Ascending aorta (tissue), 2 donors: Measurements from ENCODE around the gene ETFB. TPM values are rescaled to one million over a fixed set of nuclear protein-coding genes. Genes with fewer than 3 reads are reported as not detected.

ENCODE experiments used
- DNase-seq, 2 donors: peaks; one replicate each; pipeline ENCODE4 v3.0.0-alpha.2; 2019; ENCODE audit warnings: low spot score in 2 of 2
- H3K27ac ChIP-seq, 2 donors: fragments of 200-600 bp; sonication (generic); one replicate each; pipeline ENCODE4 v1.5.1; 2016 to 2017; ENCODE audit warnings: mild to moderate bottlenecking in 1 of 2
- H3K27me3 ChIP-seq: fragments of 200-600 bp; sonication (generic); one replicate; pipeline ENCODE4 v1.5.1; 2017
- H3K36me3 ChIP-seq, 2 donors: fragments of 200-600 bp; sonication (generic); one replicate each; pipeline ENCODE4 v1.5.1; 2016
- H3K4me1 ChIP-seq, 2 donors: fragments of 200-600 bp; sonication (generic); one replicate each; pipeline ENCODE4 v1.5.1; 2016 to 2017; ENCODE audit warnings: mild to moderate bottlenecking in 1 of 2
- H3K4me3 ChIP-seq, 2 donors: fragments of 200-600 bp; sonication (generic); one replicate each; pipeline ENCODE4 v1.5.1; 2016 to 2017; ENCODE audit warnings: mild to moderate bottlenecking in 1 of 2
- H3K9me3 ChIP-seq, 2 donors: fragments of 200-600 bp; sonication (generic); one replicate each; pipeline ENCODE4 v1.5.1; 2016
- intact Hi-C: fragments of 100-400 bp; cut with DNase I; formaldehyde crosslinking; loops from one replicate; pipeline ENCODE4 v1.15.1; 2023
- total RNA-seq: library from RNA; depleted of rRNA; stranded (reverse); fragments of >200 nt; gene quantifications from one replicate; pipeline ENCODE4 v1.1.0, GENCODE V29; 2016
- TF ChIP-seq, protein P1 (sequence below), 3 experiments: fragments of 200-600 bp in 2 of 3; fragments of 450-650 bp in 1 of 3; sonication (generic) in 2 of 3; IDR thresholded peaks; one replicate each; pipeline ENCODE4 v1.5.1; 2016 to 2019; ENCODE audit warnings: antibody characterized with exemption in 3 of 3, mild to moderate bottlenecking in 1 of 3, moderate library complexity in 1 of 3

The ETFB gene
- total RNA-seq, 1 donor from 2014 or later = 42.5 TPM

DNA sequence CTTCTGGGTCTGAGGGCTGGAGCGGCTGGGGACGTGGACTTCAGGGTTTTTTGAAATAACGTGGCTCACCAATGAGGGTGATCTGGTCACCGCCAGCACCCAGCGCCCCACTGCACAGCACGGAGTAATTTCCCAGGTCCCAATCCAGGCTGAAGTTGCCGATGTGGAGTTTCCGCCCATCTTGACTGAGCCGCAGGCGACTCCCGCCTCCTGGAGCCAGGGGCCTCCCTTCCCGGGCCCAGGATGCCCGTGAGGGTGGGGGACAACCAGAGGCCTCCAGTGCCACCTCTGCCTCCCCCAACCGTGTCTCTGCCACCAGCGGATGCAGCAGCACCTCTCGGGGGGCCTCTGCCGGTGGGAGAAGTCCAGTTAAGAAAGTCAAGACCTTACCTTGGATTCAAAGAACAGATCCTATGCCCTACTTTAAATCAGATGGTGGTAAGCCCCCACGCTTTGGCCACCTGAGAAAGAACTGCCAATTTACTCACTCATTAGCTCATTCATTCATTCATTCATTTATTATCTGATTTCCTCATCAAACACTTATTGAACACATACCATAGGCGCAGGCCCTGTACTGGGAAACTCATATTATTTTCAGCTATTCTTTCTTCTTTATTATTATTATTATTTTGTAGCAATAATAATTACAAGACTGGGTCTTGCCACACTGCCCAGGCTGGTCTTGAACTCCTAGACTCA, 28.2 kb downstream of the ETFB start:
- H3K4me1 ChIP-seq = peaks cover 0 to 4% of the 10 kb centered on the region in 2 donors
- no peak for DNase-seq
- intact Hi-C loops = loop anchor here (1.0 to 2.0 kb wide), 4 partner anchors 101 to 439 kb away; no protein-coding TSS in a partner anchor

DNA sequence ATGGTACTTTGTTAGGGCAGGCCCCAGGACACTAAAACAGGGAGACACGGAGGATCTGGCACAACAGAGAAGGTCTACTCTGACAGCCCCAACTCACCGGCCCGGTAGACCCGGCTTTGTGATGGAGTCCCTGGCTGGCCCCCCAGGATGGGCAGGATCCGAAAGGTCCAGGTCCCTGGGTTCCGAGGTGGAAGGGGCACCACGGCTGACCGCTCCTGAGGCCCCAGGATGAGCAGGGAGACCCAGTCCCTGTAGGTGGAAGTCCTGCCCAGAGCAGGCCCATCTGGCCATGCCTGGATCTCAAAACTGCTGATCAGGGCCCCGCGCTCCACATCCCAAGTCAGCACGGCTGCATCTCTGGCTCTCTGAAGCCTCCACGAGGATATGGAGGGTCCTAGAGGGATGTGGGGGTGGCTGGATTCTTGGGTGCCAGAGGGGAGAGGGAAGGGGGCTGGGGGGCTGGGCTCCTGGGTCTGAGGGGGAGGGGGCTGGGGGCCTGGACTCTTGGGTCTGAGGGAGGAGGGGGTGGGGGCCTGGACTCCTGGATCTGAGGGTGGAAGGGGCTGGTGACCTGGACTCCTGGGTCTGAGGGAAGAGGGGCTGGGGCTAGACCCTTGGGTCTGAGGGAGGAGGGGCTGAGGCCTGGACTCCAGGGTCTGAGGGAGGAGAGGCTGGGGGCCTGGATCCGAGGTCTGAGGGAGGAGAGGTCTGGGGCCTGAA, 28.9 kb downstream of the ETFB start:
- H3K27ac ChIP-seq = no peak overlapping the region
- no peaks in the 10 kb centered on the region for H3K27me3 ChIP-seq
- no peak for DNase-seq
- TF ChIP-seq, protein P1, sequence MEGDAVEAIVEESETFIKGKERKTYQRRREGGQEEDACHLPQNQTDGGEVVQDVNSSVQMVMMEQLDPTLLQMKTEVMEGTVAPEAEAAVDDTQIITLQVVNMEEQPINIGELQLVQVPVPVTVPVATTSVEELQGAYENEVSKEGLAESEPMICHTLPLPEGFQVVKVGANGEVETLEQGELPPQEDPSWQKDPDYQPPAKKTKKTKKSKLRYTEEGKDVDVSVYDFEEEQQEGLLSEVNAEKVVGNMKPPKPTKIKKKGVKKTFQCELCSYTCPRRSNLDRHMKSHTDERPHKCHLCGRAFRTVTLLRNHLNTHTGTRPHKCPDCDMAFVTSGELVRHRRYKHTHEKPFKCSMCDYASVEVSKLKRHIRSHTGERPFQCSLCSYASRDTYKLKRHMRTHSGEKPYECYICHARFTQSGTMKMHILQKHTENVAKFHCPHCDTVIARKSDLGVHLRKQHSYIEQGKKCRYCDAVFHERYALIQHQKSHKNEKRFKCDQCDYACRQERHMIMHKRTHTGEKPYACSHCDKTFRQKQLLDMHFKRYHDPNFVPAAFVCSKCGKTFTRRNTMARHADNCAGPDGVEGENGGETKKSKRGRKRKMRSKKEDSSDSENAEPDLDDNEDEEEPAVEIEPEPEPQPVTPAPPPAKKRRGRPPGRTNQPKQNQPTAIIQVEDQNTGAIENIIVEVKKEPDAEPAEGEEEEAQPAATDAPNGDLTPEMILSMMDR (IDR thresholded peaks at IDR 0.05) = no peak
- H3K4me1 ChIP-seq = peaks cover 0 to 4% of the 10 kb centered on the region in 2 donors
- no peak overlapping the region for H3K4me3 ChIP-seq
- H3K9me3 ChIP-seq = no peaks in the 10 kb centered on the region
- intact Hi-C loops = no loop called here
- no peaks in the 10 kb centered on the region for H3K36me3 ChIP-seq

More for the DNA sequence above, 28.2 kb downstream of the ETFB start:
- H3K9me3 ChIP-seq = no peaks in the 10 kb centered on the region
- no peaks in the 10 kb centered on the region for H3K27me3 ChIP-seq
- H3K36me3 ChIP-seq = no peaks in the 10 kb centered on the region
- H3K27ac ChIP-seq = no peak overlapping the region
- TF ChIP-seq, protein P1 (IDR thresholded peaks at IDR 0.05) = no peak
- peak overlapping the region in 1 of 2 donors; percentile 85 for H3K4me3 ChIP-seq

DNA sequence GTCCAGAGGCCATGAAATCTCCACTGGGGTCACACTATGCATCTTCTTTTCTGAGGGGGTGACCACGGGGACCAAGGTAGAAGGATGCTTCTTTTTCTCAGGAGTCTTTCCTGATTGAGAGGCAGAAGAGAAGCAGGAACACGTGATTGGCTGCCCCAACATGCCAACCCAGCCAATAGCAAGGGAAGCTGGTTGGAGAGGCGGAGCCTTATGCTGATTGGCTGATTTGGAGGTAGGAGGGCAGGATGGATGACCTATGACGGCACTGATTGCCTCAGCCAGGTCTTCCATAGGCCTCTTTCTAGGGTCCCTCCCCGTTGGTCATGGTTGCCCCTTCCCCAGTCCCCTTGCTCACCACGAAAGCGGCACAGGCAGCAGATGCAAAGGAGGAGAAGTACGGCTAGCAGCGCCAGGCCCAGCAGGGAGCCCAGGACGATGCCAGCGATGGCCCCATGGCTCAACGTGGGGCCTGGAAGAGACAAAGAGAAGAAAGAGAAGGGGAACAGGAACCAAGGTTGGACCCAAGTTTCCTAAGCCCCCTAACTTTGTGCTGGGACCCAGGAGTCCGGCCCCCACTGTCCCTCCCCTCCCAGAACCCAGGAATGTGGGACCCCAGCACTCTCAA, 32.2 kb downstream of the ETFB start:
- intact Hi-C loops = no loop called here
- DNase-seq = no peak
- no peaks in the 10 kb centered on the region for H3K9me3 ChIP-seq
- TF ChIP-seq, protein P1 (IDR thresholded peaks at IDR 0.05) = no peak
- H3K4me1 ChIP-seq = no peaks in the 10 kb centered on the region
- H3K27ac ChIP-seq = no peak overlapping the region
- H3K36me3 ChIP-seq = no peaks in the 10 kb centered on the region
- H3K27me3 ChIP-seq = no peaks in the 10 kb centered on the region
- no peak overlapping the region for H3K4me3 ChIP-seq

DNA sequence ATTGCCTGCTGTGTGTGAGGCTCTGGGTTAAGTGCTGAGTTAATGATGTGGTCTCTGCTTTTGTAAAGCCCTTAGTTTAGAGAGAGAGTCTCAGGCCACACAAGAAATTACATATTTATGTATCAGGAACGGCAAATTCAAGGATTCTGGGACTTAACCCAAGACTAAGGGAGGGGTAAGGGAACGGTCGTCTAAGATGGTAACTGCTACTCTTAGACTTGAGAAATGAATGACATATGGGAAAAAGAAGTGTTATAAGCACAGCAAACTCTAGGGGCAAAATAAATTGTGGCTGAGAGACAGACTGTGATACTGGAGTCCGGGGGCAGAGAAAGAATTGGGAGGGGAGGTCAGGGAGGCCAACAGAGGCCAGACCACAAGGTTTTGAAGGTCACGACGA, 34.5 kb downstream of the ETFB start:
- no peak overlapping the region for H3K4me3 ChIP-seq
- no peak for DNase-seq
- no peak overlapping the region for H3K27ac ChIP-seq
- H3K36me3 ChIP-seq = no peaks in the 10 kb centered on the region
- TF ChIP-seq, protein P1 (IDR thresholded peaks at IDR 0.05) = no peak
- no peaks in the 10 kb centered on the region for H3K9me3 ChIP-seq
- intact Hi-C loops = no loop called here
- no peaks in the 10 kb centered on the region for H3K27me3 ChIP-seq
- peaks cover 0 to 3% of the 10 kb centered on the region in 2 donors for H3K4me1 ChIP-seq

DNA sequence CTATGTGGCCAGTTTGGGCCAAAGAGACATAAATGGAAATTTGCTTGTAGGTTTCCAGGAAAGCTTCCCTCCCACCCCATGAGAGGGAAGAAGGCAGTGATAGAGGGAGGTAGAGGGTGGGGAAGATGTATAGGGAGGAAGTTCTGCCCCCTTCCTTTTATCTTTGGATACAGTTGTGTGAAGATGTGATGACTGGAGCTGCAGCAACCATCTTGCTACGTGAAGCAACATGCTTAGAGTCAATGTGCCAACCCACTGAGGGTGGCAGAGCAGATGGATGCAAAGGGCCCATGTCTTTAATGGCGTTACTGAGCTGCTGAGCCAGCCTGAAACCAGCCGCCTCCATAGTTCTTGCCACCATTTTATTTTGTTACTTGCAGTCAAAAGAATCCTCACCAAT, 35.0 kb downstream of the ETFB start:
- H3K9me3 ChIP-seq = no peaks in the 10 kb centered on the region
- peaks cover 0 to 3% of the 10 kb centered on the region in 2 donors for H3K4me1 ChIP-seq
- TF ChIP-seq, protein P1 (IDR thresholded peaks at IDR 0.05) = no peak
- no peak overlapping the region for H3K27ac ChIP-seq
- intact Hi-C loops = no loop called here
- no peaks in the 10 kb centered on the region for H3K36me3 ChIP-seq
- no peak for DNase-seq
- H3K4me3 ChIP-seq = no peak overlapping the region
- no peaks in the 10 kb centered on the region for H3K27me3 ChIP-seq
